HepG2 (cell line): ENCODE measurements around the gene CRAT.

Source experiments
- CBFB ChIP-seq: sonication (generic); formaldehyde crosslinking; IDR thresholded peaks from 2 replicates; pipeline ENCODE4 v1.4.0; 2020; ENCODE audit warnings: missing genetic modification reagents
- CHD4 ChIP-seq: fragments of 200-600 bp; sonication (generic); IDR thresholded peaks from 2 replicates; pipeline ENCODE4 v1.7.0; 2017; ENCODE audit warnings: mild to moderate bottlenecking, low read length, borderline replicate concordance
- MAFF ChIP-seq: IDR thresholded peaks from 2 replicates; pipeline ENCODE4 v1.6.1; 2011; ENCODE audit warnings: low read depth, low read length, improper control_type of control experiment
- MXI1 ChIP-seq: IDR thresholded peaks from 3 replicates; pipeline ENCODE4 v1.6.1; 2012; ENCODE audit warnings: low read depth, low read length, inconsistent platforms, borderline replicate concordance
- NFRKB ChIP-seq: fragments of 450-650 bp; IDR thresholded peaks from 2 replicates; pipeline ENCODE4 v1.6.1; 2017
- TF ChIP-seq, protein P1 (sequence below): sonication (generic); formaldehyde crosslinking; IDR thresholded peaks from 2 replicates; pipeline ENCODE4 v1.4.0; 2020; ENCODE audit warnings: mild to moderate bottlenecking, missing genetic modification reagents
- TF ChIP-seq, protein P2 (sequence below): sonication (generic); formaldehyde crosslinking; IDR thresholded peaks from 2 replicates; pipeline ENCODE4 v1.5.0; 2020; ENCODE audit warnings: mild to moderate bottlenecking, missing genetic modification reagents, moderate library complexity

DNA sequence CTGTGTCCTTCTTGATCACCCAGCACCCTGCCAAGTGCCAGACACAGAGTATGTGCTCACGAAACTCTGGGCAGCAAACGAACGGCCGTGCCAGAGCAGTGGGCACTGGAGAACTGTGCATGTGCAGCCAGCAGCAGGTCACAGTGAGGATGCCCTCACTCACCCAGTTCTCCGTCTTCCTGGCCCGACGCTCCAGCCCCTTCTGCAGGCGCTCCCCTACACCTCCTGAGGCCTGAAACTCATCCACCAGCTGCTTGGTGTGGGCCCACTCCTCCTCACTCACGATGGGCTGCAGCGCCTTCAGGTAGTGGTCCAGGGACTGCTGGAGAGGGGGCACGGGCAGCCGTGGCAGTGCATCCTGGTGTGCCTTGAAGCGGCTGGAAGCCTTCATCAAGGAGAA is 2.9 kb downstream of the CRAT start:
- TF ChIP-seq, protein P1, sequence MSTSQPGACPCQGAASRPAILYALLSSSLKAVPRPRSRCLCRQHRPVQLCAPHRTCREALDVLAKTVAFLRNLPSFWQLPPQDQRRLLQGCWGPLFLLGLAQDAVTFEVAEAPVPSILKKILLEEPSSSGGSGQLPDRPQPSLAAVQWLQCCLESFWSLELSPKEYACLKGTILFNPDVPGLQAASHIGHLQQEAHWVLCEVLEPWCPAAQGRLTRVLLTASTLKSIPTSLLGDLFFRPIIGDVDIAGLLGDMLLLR (CRISPR knock-in tag): no peak
- TF ChIP-seq CBFB (no peak), NFRKB (no peak), CHD4 (no peak), MAFF (no peak), MXI1 (no peak)
- TF ChIP-seq, protein P2, sequence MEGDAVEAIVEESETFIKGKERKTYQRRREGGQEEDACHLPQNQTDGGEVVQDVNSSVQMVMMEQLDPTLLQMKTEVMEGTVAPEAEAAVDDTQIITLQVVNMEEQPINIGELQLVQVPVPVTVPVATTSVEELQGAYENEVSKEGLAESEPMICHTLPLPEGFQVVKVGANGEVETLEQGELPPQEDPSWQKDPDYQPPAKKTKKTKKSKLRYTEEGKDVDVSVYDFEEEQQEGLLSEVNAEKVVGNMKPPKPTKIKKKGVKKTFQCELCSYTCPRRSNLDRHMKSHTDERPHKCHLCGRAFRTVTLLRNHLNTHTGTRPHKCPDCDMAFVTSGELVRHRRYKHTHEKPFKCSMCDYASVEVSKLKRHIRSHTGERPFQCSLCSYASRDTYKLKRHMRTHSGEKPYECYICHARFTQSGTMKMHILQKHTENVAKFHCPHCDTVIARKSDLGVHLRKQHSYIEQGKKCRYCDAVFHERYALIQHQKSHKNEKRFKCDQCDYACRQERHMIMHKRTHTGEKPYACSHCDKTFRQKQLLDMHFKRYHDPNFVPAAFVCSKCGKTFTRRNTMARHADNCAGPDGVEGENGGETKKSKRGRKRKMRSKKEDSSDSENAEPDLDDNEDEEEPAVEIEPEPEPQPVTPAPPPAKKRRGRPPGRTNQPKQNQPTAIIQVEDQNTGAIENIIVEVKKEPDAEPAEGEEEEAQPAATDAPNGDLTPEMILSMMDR (CRISPR knock-in tag): no peak
